ENCODE measurements around the gene PTCD2. TPM values are rescaled to one million over a fixed set of nuclear protein-coding genes. Genes with fewer than 3 reads are reported as not detected.

PTCD2 gene
- total RNA-seq, 1 donor from 2014 or later, result 9.4 TPM

GRCh38 chr5:72346398-72346797 is 26.2 kb downstream of the PTCD2 start:
- no peak for DNase-seq (ENCODE audit: low read depth)

GRCh38 chr5:72347801-72348308 is 27.7 kb downstream of the PTCD2 start:
- DNase-seq (ENCODE audit: low read depth), result peak; percentile 19

- no peak for DNase-seq (ENCODE audit: low read depth)
These were observed 31.2 kb downstream of the PTCD2 start for GRCh38 chr5:72351376-72351775.

- DNase-seq (ENCODE audit: low read depth), result no peak
These were observed 32.4 kb downstream of the PTCD2 start for GRCh38 chr5:72352616-72353015.

- DNase-seq (ENCODE audit: low read depth), result no peak
These were observed 32.9 kb downstream of the PTCD2 start for GRCh38 chr5:72353046-72353445.

GRCh38 chr5:72355706-72356299 is 35.6 kb downstream of the PTCD2 start:
- peak; percentile 42 for DNase-seq (ENCODE audit: low read depth)

- DNase-seq (ENCODE audit: low read depth), result no peak
These were observed 36.2 kb downstream of the PTCD2 start for GRCh38 chr5:72356361-72356760.

GRCh38 chr5:72358925-72359324 is 38.8 kb downstream of the PTCD2 start:
- no peak for DNase-seq (ENCODE audit: low read depth)

- DNase-seq (ENCODE audit: low read depth), result no peak
These were observed 39.7 kb downstream of the PTCD2 start for GRCh38 chr5:72359886-72360285.

- peak; percentile 85 for DNase-seq (ENCODE audit: low read depth)
These were observed 43.1 kb downstream of the PTCD2 start for GRCh38 chr5:72363166-72363802.

- DNase-seq (ENCODE audit: low read depth), result no peak
These were observed 44.0 kb downstream of the PTCD2 start for GRCh38 chr5:72364171-72364570.

- DNase-seq (ENCODE audit: low read depth), result no peak
These were observed 44.8 kb downstream of the PTCD2 start for GRCh38 chr5:72364951-72365350.

GRCh38 chr5:72366324-72366976 is 46.3 kb downstream of the PTCD2 start:
- DNase-seq (ENCODE audit: low read depth), result peak; percentile 80

GRCh38 chr5:72368271-72368670 is 48.1 kb downstream of the PTCD2 start:
- no peak for DNase-seq (ENCODE audit: low read depth)

- no peak for DNase-seq (ENCODE audit: low read depth)
These were observed 49.1 kb downstream of the PTCD2 start for GRCh38 chr5:72369301-72369700.

- DNase-seq (ENCODE audit: low read depth), result no peak
These were observed 49.5 kb downstream of the PTCD2 start for GRCh38 chr5:72369711-72370110.

GRCh38 chr5:72372331-72372730 is 52.2 kb downstream of the PTCD2 start:
- no peak for DNase-seq (ENCODE audit: low read depth)

GRCh38 chr5:72372923-72373322 is 52.8 kb downstream of the PTCD2 start:
- DNase-seq (ENCODE audit: low read depth), result no peak

- no peak for DNase-seq (ENCODE audit: low read depth)
These were observed 54.7 kb downstream of the PTCD2 start for GRCh38 chr5:72374844-72375243.

GRCh38 chr5:72376381-72376780 is 56.2 kb downstream of the PTCD2 start:
- DNase-seq (ENCODE audit: low read depth), result peak; percentile 38

GRCh38 chr5:72377910-72378638 is 57.9 kb downstream of the PTCD2 start:
- DNase-seq (ENCODE audit: low read depth), result no peak

GRCh38 chr5:72378639-72379289 is 58.6 kb downstream of the PTCD2 start:
- DNase-seq (ENCODE audit: low read depth), result peak; percentile 94

Measured in renal cortical epithelial cell (primary cell).